ENCODE measurements around the gene SMC1A. TPM values are rescaled to one million over a fixed set of nuclear protein-coding genes. Genes with fewer than 3 reads are reported as not detected.

SMC1A gene
- total and polyA plus RNA-seq, 10 of the 15 experiments (the other 5 are each of a cell fraction or from before 2014, with no cell fraction given) = 25.6 to 158 (median 78.0) TPM

DNA sequence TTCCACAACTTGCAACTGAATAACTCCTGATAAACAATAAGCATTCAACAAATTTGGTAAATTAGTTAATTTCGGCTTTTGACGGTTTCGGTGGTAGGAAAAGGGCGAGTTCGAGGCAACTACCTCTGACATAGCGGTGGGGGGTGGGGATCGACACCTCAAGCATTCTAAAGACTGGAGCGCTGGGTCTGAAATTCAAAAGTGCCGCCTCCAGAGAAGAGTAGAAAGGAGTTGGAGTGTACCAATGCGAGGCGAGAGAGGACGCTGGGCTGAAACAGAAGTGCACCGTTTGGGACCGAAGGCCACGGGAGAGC lies 725 bp downstream of the SMC1A start:
- H4K20me1 ChIP-seq (ENCODE audit: control insufficient read depth, insufficient read depth) = no peaks in the 10 kb centered on the region; the same call in 1 of the 2 replicates
- peak; percentile 49 for ATAC-seq
- H3K27me3 ChIP-seq (replicated peaks in 1 of 2; ENCODE audit: control insufficient read depth in 2 of 2, insufficient read depth in 2 of 2, low read length in 1 of 2) = no peaks in the 10 kb centered on the region
- H3K9ac ChIP-seq (ENCODE audit: control insufficient read depth, insufficient read depth, low read length) = peak overlapping the region; percentile 99
- DNase-seq (ENCODE audit: low read depth, low spot score) = no peak
- ChIA-PET POLR2A (interaction anchor here (0.8 to 2.7 kb wide), 6 partner anchors 11 to 196 kb away, joined by 3 to 10 read pairs (median 4); partner anchors contain the start of gene KDM5C), SMC1A (ENCODE audit: uncharacterized antibody, unreplicated experiment) (interaction anchor here (1.9 to 2.3 kb wide), 3 partner anchors 9 to 109 kb away, joined by 7 to 10 read pairs (median 8); no protein-coding TSS in a partner anchor), CTCF (interaction anchor here (1.5 to 7.5 kb wide), 4 partner anchors 14 to 105 kb away, joined by 5 to 48 read pairs (median 10); partner anchors contain the start of gene HSD17B10), RAD21 (ENCODE audit: unreplicated experiment) (interaction anchor here (1.6 to 2.8 kb wide), 3 partner anchors 12 to 197 kb away, joined by 5 to 11 read pairs (median 6); partner anchors contain the start of gene KDM5C)
- H3K79me2 ChIP-seq (ENCODE audit: control insufficient read depth, insufficient read depth, low read length) = peaks cover 51% of the 10 kb centered on the region
- no TSS peak for BruUV-seq (replicated peaks)
- peaks cover 6% of the 10 kb centered on the region for H3K4me1 ChIP-seq (ENCODE audit: control insufficient read depth, insufficient read depth, low read length)
- peak overlapping the region; percentile 75 for H2AFZ ChIP-seq (ENCODE audit: control insufficient read depth, low read depth, low read length)
- WGBS (ENCODE audit: insufficient coverage, insufficient replicate concordance, low lambda C conversion rate, missing lambda C conversion rate) = under 1% methylated on average over 15 of the region's 15 CpGs
- FAIRE-seq = no peak
- in situ Hi-C loops (cut with MboI) (no loop called here), intact Hi-C loops (cut with micrococcal nuclease; ENCODE audit: unreplicated experiment) (loop anchor here (1.0 to 5.0 kb wide), 2 partner anchors 13 to 199 kb away; partner anchors contain the start of gene HSD17B10)
- peak overlapping the region; percentile 80 for H3K4me3 ChIP-seq
- H3K27ac ChIP-seq (ENCODE audit: control insufficient read depth, insufficient read depth) = peak overlapping the region; percentile 98
- H3K4me2 ChIP-seq (ENCODE audit: control insufficient read depth, insufficient read depth) = peak overlapping the region; percentile 100
- H3K36me3 ChIP-seq (ENCODE audit: control insufficient read depth in 2 of 2, insufficient read depth in 2 of 2, low read length in 1 of 2) = peaks cover 0 to 3% of the 10 kb centered on the region in 2 experiments; a peak in 1 of 4 replicates
- no peaks in the 10 kb centered on the region for H3K9me3 ChIP-seq (replicated peaks; ENCODE audit: control insufficient read depth, insufficient read depth, low read length)
- TF ChIP-seq, protein P1, sequence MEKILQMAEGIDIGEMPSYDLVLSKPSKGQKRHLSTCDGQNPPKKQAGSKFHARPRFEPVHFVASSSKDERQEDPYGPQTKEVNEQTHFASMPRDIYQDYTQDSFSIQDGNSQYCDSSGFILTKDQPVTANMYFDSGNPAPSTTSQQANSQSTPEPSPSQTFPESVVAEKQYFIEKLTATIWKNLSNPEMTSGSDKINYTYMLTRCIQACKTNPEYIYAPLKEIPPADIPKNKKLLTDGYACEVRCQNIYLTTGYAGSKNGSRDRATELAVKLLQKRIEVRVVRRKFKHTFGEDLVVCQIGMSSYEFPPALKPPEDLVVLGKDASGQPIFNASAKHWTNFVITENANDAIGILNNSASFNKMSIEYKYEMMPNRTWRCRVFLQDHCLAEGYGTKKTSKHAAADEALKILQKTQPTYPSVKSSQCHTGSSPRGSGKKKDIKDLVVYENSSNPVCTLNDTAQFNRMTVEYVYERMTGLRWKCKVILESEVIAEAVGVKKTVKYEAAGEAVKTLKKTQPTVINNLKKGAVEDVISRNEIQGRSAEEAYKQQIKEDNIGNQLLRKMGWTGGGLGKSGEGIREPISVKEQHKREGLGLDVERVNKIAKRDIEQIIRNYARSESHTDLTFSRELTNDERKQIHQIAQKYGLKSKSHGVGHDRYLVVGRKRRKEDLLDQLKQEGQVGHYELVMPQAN (conservative IDR thresholded peaks at IDR 0.05) = peak; percentile 97
- no peak for TF ChIP-seq POLR2A (IDR thresholded peaks at IDR 0.05; ENCODE audit: low read depth, low read length)
- TF ChIP-seq RCOR1 (conservative IDR thresholded peaks at IDR 0.05; ENCODE audit: low read depth, low read length) = no peak
- no peak for TF ChIP-seq POLR2AphosphoS5 (IDR thresholded peaks at IDR 0.05; ENCODE audit: low read length)
- TF ChIP-seq NFYB (IDR thresholded peaks at IDR 0.05; ENCODE audit: insufficient read depth, low read depth, low read length) = no peak
- TF ChIP-seq ETV6 (conservative IDR thresholded peaks at IDR 0.05 in 1 of 2, IDR thresholded peaks at IDR 0.05 in 1 of 2; ENCODE audit: borderline replicate concordance in 1 of 2, low read depth in 1 of 2) = no peak
- no peak for TF ChIP-seq KLF5 (IDR thresholded peaks at IDR 0.05; ENCODE audit: partially characterized antibody)
- TF ChIP-seq, protein P2, sequence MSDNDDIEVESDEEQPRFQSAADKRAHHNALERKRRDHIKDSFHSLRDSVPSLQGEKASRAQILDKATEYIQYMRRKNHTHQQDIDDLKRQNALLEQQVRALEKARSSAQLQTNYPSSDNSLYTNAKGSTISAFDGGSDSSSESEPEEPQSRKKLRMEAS (IDR thresholded peaks at IDR 0.05; ENCODE audit: low read depth, low read length) = 0 out of 2 replicates have a peak, but pooled peaks have one; percentile 2
- no peak for TF ChIP-seq CEBPB (IDR thresholded peaks at IDR 0.05; ENCODE audit: borderline replicate concordance in 1 of 2, low read depth in 2 of 2, low read length in 2 of 2)
- no peak for TF ChIP-seq RELA (IDR thresholded peaks at IDR 0.05; ENCODE audit: borderline replicate concordance, partially characterized antibody)
- TF ChIP-seq BMI1 (IDR thresholded peaks at IDR 0.05; ENCODE audit: borderline replicate concordance) = no peak
- TF ChIP-seq MXI1 (IDR thresholded peaks at IDR 0.05; ENCODE audit: low read depth, low read length) = peak; percentile 34; the same call in 1 of the 2 replicates
- TF ChIP-seq RB1 (IDR thresholded peaks at IDR 0.05; ENCODE audit: borderline replicate concordance) = no peak
- TF ChIP-seq RUNX3 (IDR thresholded peaks at IDR 0.05; ENCODE audit: low read length) = 0 out of 2 replicates have a peak, but pooled peaks have one; percentile 2
- TF ChIP-seq, protein P3, sequence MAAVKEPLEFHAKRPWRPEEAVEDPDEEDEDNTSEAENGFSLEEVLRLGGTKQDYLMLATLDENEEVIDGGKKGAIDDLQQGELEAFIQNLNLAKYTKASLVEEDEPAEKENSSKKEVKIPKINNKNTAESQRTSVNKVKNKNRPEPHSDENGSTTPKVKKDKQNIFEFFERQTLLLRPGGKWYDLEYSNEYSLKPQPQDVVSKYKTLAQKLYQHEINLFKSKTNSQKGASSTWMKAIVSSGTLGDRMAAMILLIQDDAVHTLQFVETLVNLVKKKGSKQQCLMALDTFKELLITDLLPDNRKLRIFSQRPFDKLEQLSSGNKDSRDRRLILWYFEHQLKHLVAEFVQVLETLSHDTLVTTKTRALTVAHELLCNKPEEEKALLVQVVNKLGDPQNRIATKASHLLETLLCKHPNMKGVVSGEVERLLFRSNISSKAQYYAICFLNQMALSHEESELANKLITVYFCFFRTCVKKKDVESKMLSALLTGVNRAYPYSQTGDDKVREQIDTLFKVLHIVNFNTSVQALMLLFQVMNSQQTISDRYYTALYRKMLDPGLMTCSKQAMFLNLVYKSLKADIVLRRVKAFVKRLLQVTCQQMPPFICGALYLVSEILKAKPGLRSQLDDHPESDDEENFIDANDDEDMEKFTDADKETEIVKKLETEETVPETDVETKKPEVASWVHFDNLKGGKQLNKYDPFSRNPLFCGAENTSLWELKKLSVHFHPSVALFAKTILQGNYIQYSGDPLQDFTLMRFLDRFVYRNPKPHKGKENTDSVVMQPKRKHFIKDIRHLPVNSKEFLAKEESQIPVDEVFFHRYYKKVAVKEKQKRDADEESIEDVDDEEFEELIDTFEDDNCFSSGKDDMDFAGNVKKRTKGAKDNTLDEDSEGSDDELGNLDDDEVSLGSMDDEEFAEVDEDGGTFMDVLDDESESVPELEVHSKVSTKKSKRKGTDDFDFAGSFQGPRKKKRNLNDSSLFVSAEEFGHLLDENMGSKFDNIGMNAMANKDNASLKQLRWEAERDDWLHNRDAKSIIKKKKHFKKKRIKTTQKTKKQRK (IDR thresholded peaks at IDR 0.05; ENCODE audit: low read depth, low read length) = no peak
- TF ChIP-seq ELK1 (IDR thresholded peaks at IDR 0.05; ENCODE audit: low read depth, low read length) = no peak
- peak; percentile 99 for TF ChIP-seq SIN3A (IDR thresholded peaks at IDR 0.05; ENCODE audit: low read depth, low read length)
- no peak for TF ChIP-seq MTA3 (IDR thresholded peaks at IDR 0.05; ENCODE audit: borderline replicate concordance, low read length)
